Left kidney (tissue), 2 donors: ENCODE measurements around the gene MRPL44. TPM values are rescaled to one million over a fixed set of nuclear protein-coding genes. Genes with fewer than 3 reads are reported as not detected.

Source experiments
- DNase-seq: peaks from one replicate; pipeline ENCODE4 v3.0.0-alpha.2; 2013
- polyA plus RNA-seq: library from polyadenylated mRNA; unstranded; fragments of 120-200 nt; gene quantifications from one replicate; pipeline ENCODE4 v1.2.1, GENCODE V29; 2013; ENCODE audit not compliant: insufficient read length

The MRPL44 gene
- polyA plus RNA-seq, 1 donor: 37.3 TPM

DNA sequence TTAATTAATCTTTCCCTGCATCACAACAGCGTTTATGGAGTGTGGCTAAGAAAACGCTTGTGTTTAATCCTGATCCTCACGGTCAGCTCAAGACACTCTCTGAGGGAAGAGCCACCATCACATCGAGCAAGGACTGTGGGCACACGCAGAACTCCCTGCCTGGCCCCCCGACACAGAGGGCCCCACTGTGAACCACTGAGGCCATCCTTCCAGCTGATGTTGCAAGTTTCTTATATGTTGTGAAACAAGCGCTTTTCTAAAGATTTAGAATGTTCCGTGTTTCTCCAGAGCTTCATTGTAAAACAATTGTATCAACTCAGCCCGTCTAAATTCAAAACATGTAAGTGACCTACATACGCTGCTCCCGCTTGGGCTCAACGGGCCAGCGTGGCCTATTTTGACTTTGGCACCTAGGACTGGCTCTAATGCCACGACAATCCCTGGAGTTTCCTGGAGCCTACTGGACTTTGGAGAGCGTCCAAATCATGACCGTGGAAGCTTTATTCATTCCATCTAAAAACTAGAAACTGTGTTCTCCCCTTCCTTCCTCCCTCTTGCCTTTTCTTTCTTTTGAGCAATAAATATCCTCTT, 46.9 kb downstream of the MRPL44 start:
- DNase-seq: no peak

DNA sequence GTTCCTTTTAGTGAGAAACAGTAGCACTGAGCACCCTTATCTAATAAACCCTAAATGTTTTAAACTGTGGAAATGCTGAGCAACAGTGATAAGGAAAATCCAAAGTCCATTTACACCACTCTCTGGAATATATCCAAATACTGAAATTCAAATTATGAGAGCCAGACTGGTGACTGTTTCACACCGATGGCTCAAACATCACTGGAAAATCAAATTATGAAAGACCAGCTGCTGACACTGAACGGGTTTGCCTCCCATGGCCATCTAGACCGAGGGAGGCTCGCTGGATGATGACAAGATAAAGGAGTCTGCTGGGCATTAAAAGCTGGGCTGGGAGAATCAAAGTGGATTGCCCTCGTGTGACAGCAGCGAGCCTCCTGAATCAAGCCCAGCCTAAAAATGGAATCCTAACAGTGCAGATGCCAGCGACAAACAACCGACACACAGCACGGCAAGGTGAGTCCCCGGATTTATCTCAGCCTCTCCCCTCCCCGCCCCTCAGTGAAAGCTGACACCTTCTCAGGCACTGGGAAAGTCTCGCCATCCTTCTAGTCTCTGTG, 51.5 kb downstream of the MRPL44 start:
- DNase-seq: no peak

DNA sequence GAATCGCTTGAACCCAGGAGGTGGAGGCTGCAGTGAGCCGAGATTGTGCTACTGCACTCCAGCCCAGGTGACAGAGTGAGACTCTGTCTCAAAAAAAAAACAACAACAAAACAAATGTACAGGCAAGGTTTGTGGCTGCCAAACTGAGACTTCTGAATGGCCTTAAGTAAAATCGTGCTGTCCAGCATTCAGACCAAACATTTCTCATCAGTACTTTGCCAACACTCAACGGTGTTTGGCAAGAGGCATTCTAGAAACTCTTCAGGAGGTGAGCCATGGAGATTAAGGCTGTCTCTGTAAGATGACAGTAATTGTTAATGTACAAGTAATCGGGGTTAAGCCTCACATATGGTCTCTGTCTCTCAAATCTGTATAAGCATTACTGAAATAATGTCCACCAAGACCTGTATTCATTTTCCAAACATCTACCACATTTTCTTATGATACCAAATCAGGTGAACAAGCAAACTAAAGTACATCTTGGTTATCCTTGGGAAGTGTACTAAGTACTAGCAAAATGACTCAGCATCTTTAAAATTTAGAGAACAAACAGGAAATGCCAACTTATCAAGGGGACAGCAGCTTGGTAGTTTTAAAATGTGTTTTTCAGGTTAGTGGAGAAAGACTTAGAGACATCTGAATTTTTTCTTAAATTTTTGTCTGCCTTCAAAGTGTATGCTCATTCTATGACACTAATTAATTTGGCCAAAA, 52.5 kb downstream of the MRPL44 start:
- DNase-seq: no peak

DNA sequence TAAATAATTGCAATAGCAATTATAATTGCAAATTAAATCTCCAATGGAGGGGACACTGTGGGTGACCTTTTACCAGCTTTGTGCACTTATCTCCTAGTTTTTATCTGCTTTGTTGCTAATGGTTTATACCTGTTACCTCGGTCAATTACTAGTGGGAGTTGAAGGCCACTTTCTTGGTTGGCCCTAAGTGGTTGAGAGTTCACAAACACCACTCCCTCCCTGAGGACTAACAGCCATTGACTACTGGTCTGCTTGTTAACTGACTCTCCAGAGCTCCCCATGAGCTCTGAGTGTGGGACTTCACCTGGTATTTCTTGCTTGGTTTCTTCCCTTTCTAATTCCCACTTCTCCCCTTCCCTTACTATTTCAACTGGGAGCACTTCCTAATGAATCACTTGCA, 54.6 kb downstream of the MRPL44 start:
- no peak for DNase-seq

DNA sequence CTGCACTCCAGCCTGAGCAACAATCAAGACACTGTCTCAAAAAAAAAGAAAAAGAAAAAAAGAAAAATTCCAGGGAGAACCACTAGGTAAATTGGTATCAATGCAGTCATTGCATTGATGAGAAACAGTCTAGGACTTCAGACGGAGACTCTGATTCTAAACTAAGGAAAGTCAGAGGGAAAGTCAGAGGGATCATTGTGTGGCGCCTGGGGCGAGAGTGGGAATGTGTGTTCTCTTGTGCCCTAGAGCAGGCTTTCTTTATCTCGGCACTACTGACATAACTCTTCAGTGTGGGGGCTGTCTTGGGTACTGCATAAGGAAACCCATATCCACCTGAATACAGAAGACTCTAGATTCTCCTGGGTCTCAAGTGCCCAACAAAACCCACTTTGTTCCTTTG, 57.1 kb downstream of the MRPL44 start:
- no peak for DNase-seq

DNA sequence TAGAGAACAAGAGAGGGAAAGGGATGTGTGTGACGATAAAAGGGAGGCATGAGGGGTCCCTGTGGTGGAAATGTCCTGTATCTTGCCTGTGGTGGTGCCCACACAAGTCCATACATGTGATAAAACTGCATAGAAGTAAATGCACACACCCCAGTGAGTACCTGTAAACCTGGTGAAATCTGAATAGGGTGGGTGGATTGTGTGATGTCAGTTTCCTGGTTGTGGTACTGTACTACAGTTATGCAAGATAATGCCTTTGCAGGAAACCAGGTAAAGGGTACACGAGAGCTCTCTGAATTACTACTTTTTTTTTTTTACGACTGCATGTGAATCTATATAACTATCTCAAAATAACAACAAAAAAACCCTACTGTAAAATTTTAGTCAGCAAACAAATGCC, 59.7 kb downstream of the MRPL44 start:
- no peak for DNase-seq

Other genes with a start within 250 kb of the MRPL44 start
- 13.2 TPM for gene AP1S3, start 119.9 kb upstream of the MRPL44 start, polyA plus RNA-seq
- gene WDFY1, start 12.1 kb upstream of the MRPL44 start, polyA plus RNA-seq: 66.6 TPM
- gene SERPINE2, start 81.8 kb downstream of the MRPL44 start, polyA plus RNA-seq: 112 TPM